Loucy (cell line): ENCODE results near the gene CX3CR1.

ENCODE experiments used
- H2AFZ ChIP-seq: fragments of 200-600 bp; sonication (generic); 2 replicates; pipeline ENCODE4 v1.6.0; 2016; ENCODE audit warnings: antibody characterized with exemption, mild to moderate bottlenecking, low read length, moderate library complexity
- H3F3A ChIP-seq: fragments of 200-600 bp; 2 replicates; pipeline ENCODE4 v1.6.0; 2016; ENCODE audit warnings: antibody characterized with exemption, low read depth, mild to moderate bottlenecking
- H3K27me3 ChIP-seq: fragments of 200-600 bp; sonication (generic); 2 replicates; pipeline ENCODE4 v1.6.1; 2014; ENCODE audit warnings: low read length, mild to moderate bottlenecking; ENCODE audit not compliant: insufficient read depth, poor library complexity, severe bottlenecking
- H3K36me3 ChIP-seq: fragments of 200-600 bp; sonication (generic); 2 replicates; pipeline ENCODE4 v1.6.1; 2016; ENCODE audit warnings: low read length; ENCODE audit not compliant: insufficient read depth
- H3K4me1 ChIP-seq: fragments of 200-600 bp; sonication (generic); 2 replicates; pipeline ENCODE4 v1.5.1; 2014; ENCODE audit warnings: low read length, mild to moderate bottlenecking; ENCODE audit not compliant: insufficient read depth, poor library complexity, severe bottlenecking
- H3K4me2 ChIP-seq: fragments of 200-600 bp; sonication (generic); 2 replicates; pipeline ENCODE4 v1.6.0; 2014; ENCODE audit warnings: antibody characterized with exemption, low read length, low read depth, mild to moderate bottlenecking; ENCODE audit not compliant: poor library complexity, severe bottlenecking
- H3K4me3 ChIP-seq: fragments of 200-600 bp; sonication (generic); 2 replicates; pipeline ENCODE4 v1.5.1; 2014; ENCODE audit warnings: low read length, mild to moderate bottlenecking, mixed read lengths; ENCODE audit not compliant: poor library complexity, severe bottlenecking
- H3K79me2 ChIP-seq: fragments of 200-600 bp; sonication (generic); 2 replicates; pipeline ENCODE4 v1.6.1; 2014; ENCODE audit warnings: low read length; ENCODE audit not compliant: insufficient read depth
- H3K9ac ChIP-seq: fragments of 200-600 bp; sonication (generic); 2 replicates; pipeline ENCODE4 v1.6.0; 2014; ENCODE audit warnings: mild to moderate bottlenecking, low read depth, low read length, moderate library complexity; ENCODE audit not compliant: poor library complexity, severe bottlenecking
- H3K9me2 ChIP-seq: fragments of 200-600 bp; sonication (generic); replicated peaks from 2 replicates; pipeline ENCODE4 v1.6.1; 2016; ENCODE audit warnings: low read depth, low read length, mixed read lengths
- H3K9me3 ChIP-seq: fragments of 200-600 bp; sonication (generic); 2 replicates; pipeline ENCODE4 v1.6.1; 2014; ENCODE audit warnings: mild to moderate bottlenecking, antibody characterized with exemption, low read length, low read depth; ENCODE audit not compliant: insufficient read depth
- H4K20me1 ChIP-seq: fragments of 200-600 bp; sonication (generic); 2 replicates; pipeline ENCODE4 v1.6.0; 2014; ENCODE audit warnings: antibody characterized with exemption, low read length, mild to moderate bottlenecking; ENCODE audit not compliant: insufficient read depth, poor library complexity, severe bottlenecking
- CTCF ChIP-seq: fragments of 200-600 bp; sonication (generic); conservative IDR thresholded peaks from 2 replicates; pipeline ENCODE4 v1.5.1; 2014; ENCODE audit warnings: mild to moderate bottlenecking, antibody characterized with exemption, low read length
- EZH2phosphoT487 ChIP-seq: fragments of 200-600 bp; IDR thresholded peaks from 2 replicates; pipeline ENCODE4 v1.6.1; 2018; ENCODE audit warnings: antibody characterized with exemption, mild to moderate bottlenecking, moderate library complexity, borderline replicate concordance

CX3CR1 gene

GRCh38 chr3:39234651-39235050 is 45.2 kb downstream of the CX3CR1 start:
- no peak overlapping the region for H2AFZ ChIP-seq
- TF ChIP-seq CTCF, result no peak
- TF ChIP-seq EZH2phosphoT487, result no peak
- H3K4me1 ChIP-seq, result peaks cover 8% of the 10 kb centered on the region
- no peak overlapping the region for H3K4me2 ChIP-seq
- H3K79me2 ChIP-seq, result no peaks in the 10 kb centered on the region
- no peak overlapping the region for H3K4me3 ChIP-seq
- H3K36me3 ChIP-seq, result no peaks in the 10 kb centered on the region
- H3K9me3 ChIP-seq, result no peaks in the 10 kb centered on the region
- no peaks in the 10 kb centered on the region for H4K20me1 ChIP-seq
- H3F3A ChIP-seq, result no peaks in the 10 kb centered on the region
- no peaks in the 10 kb centered on the region for H3K9me2 ChIP-seq
- H3K27me3 ChIP-seq, result peaks cover 6% of the 10 kb centered on the region
- H3K9ac ChIP-seq, result no peak overlapping the region

GRCh38 chr3:39232859-39233258 is 47.0 kb downstream of the CX3CR1 start:
- TF ChIP-seq CTCF (no peak), EZH2phosphoT487 (no peak)
- Histone ChIP-seq H3K27me3 (peaks cover 4% of the 10 kb centered on the region), H3K4me3 (no peak overlapping the region), H3K79me2 (no peaks in the 10 kb centered on the region), H3K9ac (no peak overlapping the region), H3K9me3 (no peaks in the 10 kb centered on the region), H2AFZ (peak overlapping the region; percentile 42; the same call in 1 of the 2 replicates), H3K36me3 (no peaks in the 10 kb centered on the region), H3K9me2 (no peaks in the 10 kb centered on the region), H4K20me1 (no peaks in the 10 kb centered on the region), H3F3A (no peaks in the 10 kb centered on the region), H3K4me1 (peaks cover 8% of the 10 kb centered on the region), H3K4me2 (no peak overlapping the region)

- Histone ChIP-seq H3K4me2 (no peak overlapping the region), H4K20me1 (no peaks in the 10 kb centered on the region), H3K9ac (no peak overlapping the region), H3K36me3 (no peaks in the 10 kb centered on the region), H2AFZ (no peak overlapping the region), H3K79me2 (no peaks in the 10 kb centered on the region), H3K4me3 (no peak overlapping the region), H3K9me2 (no peaks in the 10 kb centered on the region), H3K27me3 (no peaks in the 10 kb centered on the region), H3F3A (no peaks in the 10 kb centered on the region), H3K9me3 (no peaks in the 10 kb centered on the region), H3K4me1 (peaks cover 8% of the 10 kb centered on the region)
- TF ChIP-seq CTCF (no peak), EZH2phosphoT487 (no peak)
These were observed 49.4 kb downstream of the CX3CR1 start for GRCh38 chr3:39230453-39230852.
